ENCODE measurements around the gene DNM3. TPM values are rescaled to one million over a fixed set of nuclear protein-coding genes. Genes with fewer than 3 reads are reported as not detected.

DNM3 gene
- total and polyA plus RNA-seq, 4 donors: 2.1 to 16.3 (median 5.6) TPM

GRCh38 chr1:172001288-172001687 is 160.0 kb downstream of the DNM3 start:
- H3K9me3 ChIP-seq (ENCODE audit: control insufficient read depth in 4 of 4, insufficient read depth in 3 of 4, low read length in 3 of 4): no peaks in the 10 kb centered on the region
- 82 to 87% methylated on average over 3 of the region's 3 CpGs for WGBS, 2 donors

GRCh38 chr1:172002725-172003345 is 161.5 kb downstream of the DNM3 start:
- H3K9me3 ChIP-seq (ENCODE audit: control insufficient read depth in 4 of 4, insufficient read depth in 3 of 4, low read length in 3 of 4): no peaks in the 10 kb centered on the region
- no peak overlapping the region for H3K27ac ChIP-seq (ENCODE audit: low read depth in 1 of 2, low read length in 1 of 2)
- WGBS, 2 donors: 7 to 9% methylated on average over 3 of the region's 3 CpGs
- DNase-seq (peak; percentile 55 to 88 (median 86)), ATAC-seq (ENCODE audit: insufficient read depth, low FRiP score) (no peak)
- H3K27me3 ChIP-seq (ENCODE audit: control insufficient read depth in 3 of 3, insufficient read depth in 3 of 3, low read length in 2 of 3): no peaks in the 10 kb centered on the region
- H3K9ac ChIP-seq (ENCODE audit: insufficient read depth in 1 of 2, low read length in 2 of 2): no peak overlapping the region
- peaks cover 0 to 16% (median 0%) of the 10 kb centered on the region in 5 donors for H3K4me1 ChIP-seq (ENCODE audit: control insufficient read depth in 5 of 5, insufficient read depth in 5 of 5, low read length in 5 of 5)
- H3K36me3 ChIP-seq (ENCODE audit: control insufficient read depth in 4 of 4, insufficient read depth in 4 of 4, low read length in 4 of 4): no peaks in the 10 kb centered on the region
- peak; percentile 71 for TF ChIP-seq CTCF (IDR thresholded peaks at IDR 0.05; ENCODE audit: control extremely low read depth, extremely low read depth)
- H3K4me3 ChIP-seq: no peak overlapping the region

More at GRCh38 chr1:172001288-172001687, 160.0 kb downstream of the DNM3 start:
- Histone ChIP-seq H3K36me3 (ENCODE audit: control insufficient read depth in 4 of 4, insufficient read depth in 4 of 4, low read length in 4 of 4) (no peaks in the 10 kb centered on the region), H3K4me1 (ENCODE audit: control insufficient read depth in 5 of 5, insufficient read depth in 5 of 5, low read length in 5 of 5) (peaks cover 0 to 16% (median 0%) of the 10 kb centered on the region in 5 donors), H3K9ac (ENCODE audit: insufficient read depth in 1 of 2, low read length in 2 of 2) (no peak overlapping the region), H3K27ac (ENCODE audit: low read depth in 1 of 2, low read length in 1 of 2) (no peak overlapping the region), H3K27me3 (ENCODE audit: control insufficient read depth in 3 of 3, insufficient read depth in 3 of 3, low read length in 2 of 3) (no peaks in the 10 kb centered on the region), H3K4me3 (no peak overlapping the region)
- TF ChIP-seq CTCF (IDR thresholded peaks at IDR 0.05; ENCODE audit: control extremely low read depth, extremely low read depth): no peak
- ATAC-seq (ENCODE audit: insufficient read depth, low FRiP score) (no peak), DNase-seq (no peak)

- no peak for TF ChIP-seq CTCF (IDR thresholded peaks at IDR 0.05; ENCODE audit: control extremely low read depth, extremely low read depth)
- H3K4me3 ChIP-seq: no peak overlapping the region
- DNase-seq (peak in 2 of 3 donors; percentile 19 to 35), ATAC-seq (ENCODE audit: insufficient read depth, low FRiP score) (no peak)
- peaks cover 0 to 16% (median 0%) of the 10 kb centered on the region in 5 donors for H3K4me1 ChIP-seq (ENCODE audit: control insufficient read depth in 5 of 5, insufficient read depth in 5 of 5, low read length in 5 of 5)
- H3K27me3 ChIP-seq (ENCODE audit: control insufficient read depth in 3 of 3, insufficient read depth in 3 of 3, low read length in 2 of 3): no peaks in the 10 kb centered on the region
- WGBS, 2 donors: 45 to 76% methylated on average over 3 of the region's 3 CpGs
- H3K9ac ChIP-seq (ENCODE audit: insufficient read depth in 1 of 2, low read length in 2 of 2): no peak overlapping the region
- no peaks in the 10 kb centered on the region for H3K9me3 ChIP-seq (ENCODE audit: control insufficient read depth in 4 of 4, insufficient read depth in 3 of 4, low read length in 3 of 4)
- no peaks in the 10 kb centered on the region for H3K36me3 ChIP-seq (ENCODE audit: control insufficient read depth in 4 of 4, insufficient read depth in 4 of 4, low read length in 4 of 4)
- no peak overlapping the region for H3K27ac ChIP-seq (ENCODE audit: low read depth in 1 of 2, low read length in 1 of 2)
These were observed 162.7 kb downstream of the DNM3 start for GRCh38 chr1:172003766-172004530.

All from lung (tissue), 12 donors.